Measurements from ENCODE around the gene RASAL2.
"Not testable (repeated sequence)": the region's sequence is repeated elsewhere in the genome, so short reads cannot be mapped to it uniquely, and the experiment has no call there.

Gene RASAL2

GRCh38 chr1:178495158-178495557 is 401.3 kb downstream of the RASAL2 start:
- DNase-seq (ENCODE audit: insufficient read length, low spot score), result no peak

GRCh38 chr1:178495741-178496409 is 402.0 kb downstream of the RASAL2 start:
- DNase-seq (ENCODE audit: insufficient read length, low spot score), result no peak
- TF ChIP-seq POLR2A (IDR thresholded peaks at IDR 0.05; ENCODE audit: low read depth, low read length), result no peak
- FAIRE-seq, result no peak

More at GRCh38 chr1:178495158-178495557, 401.3 kb downstream of the RASAL2 start:
- FAIRE-seq, result no peak
- TF ChIP-seq POLR2A (IDR thresholded peaks at IDR 0.05; ENCODE audit: low read depth, low read length), result no peak

GRCh38 chr1:178496410-178497135 is 402.7 kb downstream of the RASAL2 start, which contains the start of gene CLEC20A:
Gene CLEC20A (minus strand): TSS chr1:178496964. CDS start chr1:178496939, 25 bp downstream.
- FAIRE-seq, result no peak
- no peak for TF ChIP-seq POLR2A (IDR thresholded peaks at IDR 0.05; ENCODE audit: low read depth, low read length)
- no peak for DNase-seq (ENCODE audit: insufficient read length, low spot score)

GRCh38 chr1:178497903-178498478 is 404.1 kb downstream of the RASAL2 start:
- no peak for TF ChIP-seq POLR2A (IDR thresholded peaks at IDR 0.05; ENCODE audit: low read depth, low read length)
- DNase-seq (ENCODE audit: insufficient read length, low spot score) (no peak), FAIRE-seq (no peak)

- no peak for TF ChIP-seq POLR2A (IDR thresholded peaks at IDR 0.05; ENCODE audit: low read depth, low read length)
- no peak for FAIRE-seq
- DNase-seq (ENCODE audit: insufficient read length, low spot score), result no peak
Measured at GRCh38 chr1:178498896-178499675, 405.2 kb downstream of the RASAL2 start.

GRCh38 chr1:178500091-178500770 is 406.3 kb downstream of the RASAL2 start:
- no peak for TF ChIP-seq POLR2A (IDR thresholded peaks at IDR 0.05; ENCODE audit: low read depth, low read length)
- DNase-seq (ENCODE audit: insufficient read length, low spot score) (no peak), FAIRE-seq (no peak)

- DNase-seq (ENCODE audit: insufficient read length, low spot score) (no peak), FAIRE-seq (no peak)
- TF ChIP-seq POLR2A (IDR thresholded peaks at IDR 0.05; ENCODE audit: low read depth, low read length), result no peak
Measured at GRCh38 chr1:178500936-178501554, 407.1 kb downstream of the RASAL2 start.

- no peak for FAIRE-seq
- peak; percentile 81 for DNase-seq (ENCODE audit: insufficient read length, low spot score)
- no peak for TF ChIP-seq POLR2A (IDR thresholded peaks at IDR 0.05; ENCODE audit: low read depth, low read length)
Measured at GRCh38 chr1:178501705-178502329, 407.9 kb downstream of the RASAL2 start.

GRCh38 chr1:178502330-178502714 is 408.4 kb downstream of the RASAL2 start:
- FAIRE-seq (no peak), DNase-seq (ENCODE audit: insufficient read length, low spot score) (no peak)

GRCh38 chr1:178502856-178503255 is 409.0 kb downstream of the RASAL2 start:
- TF ChIP-seq POLR2A (IDR thresholded peaks at IDR 0.05; ENCODE audit: low read depth, low read length), result no peak
- DNase-seq (ENCODE audit: insufficient read length, low spot score), result no peak

More at GRCh38 chr1:178502330-178502714, 408.4 kb downstream of the RASAL2 start:
- no peak for TF ChIP-seq POLR2A (IDR thresholded peaks at IDR 0.05; ENCODE audit: low read depth, low read length)

GRCh38 chr1:178503316-178503715 is 409.4 kb downstream of the RASAL2 start:
- FAIRE-seq; DNase-seq (ENCODE audit: insufficient read length, low spot score): not testable (repeated sequence)

More at GRCh38 chr1:178502856-178503255, 409.0 kb downstream of the RASAL2 start:
- no peak for FAIRE-seq

- FAIRE-seq (no peak), DNase-seq (ENCODE audit: insufficient read length, low spot score) (no peak)
- no peak for TF ChIP-seq POLR2A (IDR thresholded peaks at IDR 0.05; ENCODE audit: low read depth, low read length)
Measured at GRCh38 chr1:178503849-178504248, 409.9 kb downstream of the RASAL2 start.

All from H54 (cell line).